GM19099 (cell line): ENCODE data around the gene ADIPOQ.

Experiments
- POLR2A ChIP-seq: IDR thresholded peaks from 3 replicates; pipeline ENCODE4 v1.6.1; 2011; ENCODE audit warnings: low read depth; ENCODE audit not compliant: insufficient read length; ENCODE audit errors: extremely low read depth

ADIPOQ gene

DNA sequence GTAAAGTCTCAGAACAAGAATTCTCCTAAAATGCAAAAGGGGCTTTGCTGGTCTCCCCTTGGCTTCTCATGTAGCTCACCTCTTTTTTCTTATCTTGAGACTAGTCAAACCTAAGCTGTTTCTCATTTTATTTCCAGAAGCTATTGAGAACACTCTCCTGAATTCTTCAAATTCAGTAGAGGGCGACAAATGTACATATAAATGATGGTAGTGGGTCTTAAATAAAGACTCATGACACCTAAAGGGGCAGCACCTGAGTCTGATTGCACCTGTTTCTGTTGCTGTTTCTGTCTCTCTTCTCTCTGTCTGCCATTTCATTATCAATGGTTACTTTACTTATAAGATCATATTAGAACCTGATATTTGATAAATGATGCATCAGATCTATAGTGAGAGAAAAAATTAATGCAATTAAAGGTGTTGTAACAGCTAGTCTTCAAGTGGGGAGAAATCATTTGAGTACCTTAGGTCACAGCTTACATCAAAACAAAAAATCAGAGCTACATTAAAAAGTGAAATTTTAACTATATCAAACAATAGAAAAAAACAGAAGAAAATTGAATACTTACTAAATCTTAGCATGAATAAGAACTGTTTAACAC is 7.0 kb downstream of the ADIPOQ start:
- no peak for TF ChIP-seq POLR2A

- no peak for TF ChIP-seq POLR2A
These were observed 10.5 kb downstream of the ADIPOQ start for GRCh38 chr3:186852994-186853393.

- TF ChIP-seq POLR2A, result no peak
These were observed 11.6 kb downstream of the ADIPOQ start for GRCh38 chr3:186854146-186854545.

DNA sequence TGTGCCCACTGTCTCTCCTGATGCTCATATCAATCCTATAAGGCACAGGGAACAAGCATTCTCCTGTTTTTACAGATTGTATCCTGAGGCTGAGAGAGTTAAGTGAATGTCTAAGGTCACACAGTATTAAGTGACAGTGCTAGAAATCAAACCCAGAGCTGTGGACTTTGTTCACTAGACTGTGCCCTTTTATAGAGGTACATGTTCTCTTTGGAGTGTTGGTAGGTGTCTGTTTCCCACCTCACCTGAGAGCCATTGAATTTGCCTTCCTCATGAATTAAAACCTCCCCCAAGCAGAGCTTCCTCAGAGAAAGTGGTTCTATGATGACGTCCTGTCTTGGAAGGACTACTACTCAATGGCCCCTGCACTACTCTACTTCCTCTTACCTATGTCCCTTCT is 12.4 kb downstream of the ADIPOQ start:
- no peak for TF ChIP-seq POLR2A

DNA sequence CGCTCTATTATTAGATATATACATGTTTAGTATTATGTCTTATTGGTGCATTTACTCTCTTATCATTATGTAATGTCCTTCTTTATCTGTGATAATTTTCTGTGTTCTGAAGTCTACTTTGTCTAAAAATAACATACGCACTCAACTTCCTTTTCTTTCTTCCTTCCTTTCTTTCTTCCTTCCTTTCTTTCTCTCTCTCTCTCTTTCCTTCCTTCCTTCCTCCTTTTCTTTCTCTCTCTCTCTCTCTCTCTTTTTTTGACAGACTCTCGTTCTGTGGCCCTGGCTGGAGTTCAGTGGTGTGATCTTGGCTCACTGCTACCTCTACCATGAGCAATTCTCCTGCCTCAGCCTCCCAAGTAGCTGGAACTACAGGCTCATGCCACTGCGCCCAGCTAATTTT is 15.2 kb downstream of the ADIPOQ start:
- TF ChIP-seq POLR2A, result no peak

- no peak for TF ChIP-seq POLR2A
These were observed 27.0 kb downstream of the ADIPOQ start for GRCh38 chr3:186869253-186870100.

DNA sequence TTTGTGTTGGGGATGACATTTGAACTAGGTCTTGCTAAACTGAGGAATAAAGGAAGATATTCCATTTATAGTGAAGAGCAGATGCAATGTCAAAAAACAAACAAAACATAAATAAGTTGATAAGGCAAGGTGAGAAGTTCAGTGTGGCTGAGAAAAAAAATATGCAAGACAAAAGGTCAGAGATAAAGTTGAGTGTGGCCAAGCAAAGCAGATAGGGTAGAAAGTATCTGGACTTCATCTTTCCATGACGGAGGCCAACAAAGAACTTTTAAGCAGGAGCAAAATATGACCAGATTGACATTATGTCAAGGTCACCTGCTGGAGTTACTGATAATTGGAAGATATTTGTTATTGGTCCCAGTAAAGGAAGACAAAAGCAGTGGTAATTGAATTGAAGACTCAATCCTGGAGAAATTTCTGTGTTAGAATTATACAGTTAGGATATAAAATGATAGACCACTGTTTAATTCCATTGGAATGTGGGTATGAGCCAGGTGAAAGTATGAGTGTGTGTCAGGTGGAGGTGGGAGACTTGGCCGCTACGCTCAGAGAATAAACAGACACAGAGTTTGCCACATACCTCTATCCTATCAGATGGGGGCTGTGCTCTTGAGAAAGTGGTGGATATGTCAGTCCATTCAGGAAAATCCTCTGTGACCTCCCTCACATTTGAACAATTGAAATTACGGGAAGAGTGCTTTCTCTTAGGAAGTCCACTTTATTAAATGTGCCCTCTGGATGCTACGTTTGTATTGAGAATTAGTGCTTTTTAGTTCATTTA is 28.1 kb downstream of the ADIPOQ start:
- TF ChIP-seq POLR2A, result no peak

GRCh38 chr3:186871403-186871924 is 29.0 kb downstream of the ADIPOQ start:
- TF ChIP-seq POLR2A, result no peak

GRCh38 chr3:186875708-186876107 is 33.2 kb downstream of the ADIPOQ start:
- no peak for TF ChIP-seq POLR2A

DNA sequence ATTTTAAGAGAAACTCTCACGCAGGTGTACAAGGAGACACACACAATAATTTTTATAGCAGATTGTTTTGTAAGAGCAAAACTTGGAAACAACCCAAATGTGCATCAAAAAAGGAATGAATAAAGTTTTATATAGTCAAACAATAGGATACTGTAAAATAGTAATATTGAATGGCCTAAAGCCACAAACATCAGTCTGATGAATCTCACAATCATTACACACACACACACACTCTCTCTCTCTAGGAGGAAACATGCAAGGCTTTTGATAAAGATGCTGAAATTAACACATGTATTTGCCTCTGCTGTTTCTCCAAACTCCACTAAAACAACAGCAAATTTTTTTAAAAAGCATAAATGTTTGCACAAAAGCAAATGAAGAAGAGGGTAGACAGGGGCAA is 37.3 kb downstream of the ADIPOQ start:
- TF ChIP-seq POLR2A, result no peak

- TF ChIP-seq POLR2A, result no peak
These were observed 37.9 kb downstream of the ADIPOQ start for GRCh38 chr3:186880406-186880805.

- TF ChIP-seq POLR2A, result no peak
These were observed 39.6 kb downstream of the ADIPOQ start for GRCh38 chr3:186882150-186882524.

- TF ChIP-seq POLR2A, result no peak
These were observed 40.6 kb downstream of the ADIPOQ start for GRCh38 chr3:186882881-186883685.

DNA sequence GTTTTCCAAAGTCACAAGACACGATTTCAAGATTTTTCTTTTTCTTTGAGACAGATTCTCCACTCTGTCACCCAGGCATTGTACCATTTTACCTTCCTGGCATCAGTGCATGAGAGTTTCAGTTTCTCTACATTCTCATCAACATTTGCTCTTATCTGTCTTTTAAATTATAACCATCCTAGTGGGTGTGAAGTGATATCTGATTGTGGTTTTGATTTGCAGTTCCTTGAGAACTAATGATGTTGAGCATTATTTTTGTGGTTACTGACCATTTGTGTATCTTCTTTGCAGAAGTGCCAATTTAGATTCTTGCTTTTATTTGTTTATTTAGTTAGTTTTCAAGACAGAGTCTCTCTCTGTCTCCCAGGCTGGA is 41.2 kb downstream of the ADIPOQ start:
- no peak for TF ChIP-seq POLR2A
